ENCODE measurements around the gene JAK2. TPM values are rescaled to one million over a fixed set of nuclear protein-coding genes. Genes with fewer than 3 reads are reported as not detected.
"Not testable (repeated sequence)": the region's sequence is repeated elsewhere in the genome, so short reads cannot be mapped to it uniquely, and the experiment has no call there.

JAK2 gene
- 10 to 100 TPM; 39.9 to 44.5 (median 41.6) TPM for total RNA-seq

- H3K4me1 Mint-ChIP-seq (ENCODE audit: low read depth), result peaks cover 50% of the 10 kb centered on the region
- no peaks in the 10 kb centered on the region for H3K9me3 Mint-ChIP-seq
- peak; percentile 71 for DNase-seq
- peaks cover 4% of the 10 kb centered on the region for H3K36me3 Mint-ChIP-seq (ENCODE audit: insufficient read depth)
- H3K4me3 Mint-ChIP-seq, result no peak within 1 kb of the TSS
- H3K27me3 Mint-ChIP-seq (ENCODE audit: low read depth), result no peaks in the 10 kb centered on the region
- peak; percentile 87 to 89 for ATAC-seq
Measured at GRCh38 chr9:4984621-4985385, at the start of gene JAK2. Gene JAK2 (plus strand): TSS chr9:4985272. CDS start chr9:5021988, 36,716 bp downstream.

- Mint-ChIP-seq H3K9me3 (no peaks in the 10 kb centered on the region), H3K4me3 (peak overlapping the region; percentile 19), H3K36me3 (ENCODE audit: insufficient read depth) (no peaks in the 10 kb centered on the region), H3K4me1 (ENCODE audit: low read depth) (peaks cover 49% of the 10 kb centered on the region), H3K27me3 (ENCODE audit: low read depth) (no peaks in the 10 kb centered on the region)
- ATAC-seq (peak; percentile 56 to 64), DNase-seq (no peak)
Measured at GRCh38 chr9:4936277-4936676, 48.8 kb upstream of the JAK2 start.

- H3K4me1 Mint-ChIP-seq (ENCODE audit: low read depth), result peaks cover 49% of the 10 kb centered on the region
Measured at GRCh38 chr9:4936823-4937222, 48.2 kb upstream of the JAK2 start.

DNA sequence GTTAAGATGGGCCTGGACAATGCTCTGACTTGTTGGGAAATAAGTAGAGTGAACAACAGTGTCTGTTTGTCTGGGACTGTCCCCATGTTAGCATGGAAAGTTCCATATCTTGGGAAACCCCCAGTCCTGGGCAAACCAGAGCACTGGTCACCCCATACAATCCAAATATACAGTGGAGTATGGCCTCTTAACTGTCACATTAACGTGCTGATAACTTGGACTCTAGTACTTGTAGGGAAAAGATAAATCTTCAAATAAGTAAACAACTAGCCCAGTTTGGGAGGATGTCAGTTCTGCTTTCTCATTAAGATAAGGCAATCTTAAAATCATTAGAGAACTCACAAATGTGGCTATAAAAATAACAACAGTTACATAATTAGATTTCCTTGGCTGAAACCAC, 47.6 kb upstream of the JAK2 start:
- Mint-ChIP-seq H3K27me3 (ENCODE audit: low read depth) (no peaks in the 10 kb centered on the region), H3K36me3 (ENCODE audit: insufficient read depth) (no peaks in the 10 kb centered on the region), H3K9me3 (no peaks in the 10 kb centered on the region), H3K4me1 (ENCODE audit: low read depth) (peaks cover 52% of the 10 kb centered on the region), H3K4me3 (peak overlapping the region; percentile 43)
- DNase-seq, result no peak
- ATAC-seq, result peak; percentile 5 to 14

More at GRCh38 chr9:4936823-4937222, 48.2 kb upstream of the JAK2 start:
- DNase-seq (no peak), ATAC-seq (peak; percentile 61)
- no peaks in the 10 kb centered on the region for H3K36me3 Mint-ChIP-seq (ENCODE audit: insufficient read depth)
- no peaks in the 10 kb centered on the region for H3K27me3 Mint-ChIP-seq (ENCODE audit: low read depth)
- H3K9me3 Mint-ChIP-seq, result no peaks in the 10 kb centered on the region
- H3K4me3 Mint-ChIP-seq, result peak overlapping the region; percentile 43

- Mint-ChIP-seq H3K36me3 (ENCODE audit: insufficient read depth) (no peaks in the 10 kb centered on the region), H3K9me3 (no peaks in the 10 kb centered on the region), H3K4me1 (ENCODE audit: low read depth) (peaks cover 62% of the 10 kb centered on the region), H3K4me3 (no peak overlapping the region), H3K27me3 (ENCODE audit: low read depth) (no peaks in the 10 kb centered on the region)
- ATAC-seq, result no peak
- no peak for DNase-seq
Measured at GRCh38 chr9:4938496-4938895, 46.6 kb upstream of the JAK2 start.

GRCh38 chr9:4939118-4939561, 45.9 kb upstream of the JAK2 start:
- DNase-seq (no peak), ATAC-seq (peak; percentile 50 to 51)
- H3K9me3 Mint-ChIP-seq, result no peaks in the 10 kb centered on the region
- no peaks in the 10 kb centered on the region for H3K27me3 Mint-ChIP-seq (ENCODE audit: low read depth)
- peaks cover 67% of the 10 kb centered on the region for H3K4me1 Mint-ChIP-seq (ENCODE audit: low read depth)
- no peak overlapping the region for H3K4me3 Mint-ChIP-seq
- H3K36me3 Mint-ChIP-seq (ENCODE audit: insufficient read depth), result no peaks in the 10 kb centered on the region

DNA sequence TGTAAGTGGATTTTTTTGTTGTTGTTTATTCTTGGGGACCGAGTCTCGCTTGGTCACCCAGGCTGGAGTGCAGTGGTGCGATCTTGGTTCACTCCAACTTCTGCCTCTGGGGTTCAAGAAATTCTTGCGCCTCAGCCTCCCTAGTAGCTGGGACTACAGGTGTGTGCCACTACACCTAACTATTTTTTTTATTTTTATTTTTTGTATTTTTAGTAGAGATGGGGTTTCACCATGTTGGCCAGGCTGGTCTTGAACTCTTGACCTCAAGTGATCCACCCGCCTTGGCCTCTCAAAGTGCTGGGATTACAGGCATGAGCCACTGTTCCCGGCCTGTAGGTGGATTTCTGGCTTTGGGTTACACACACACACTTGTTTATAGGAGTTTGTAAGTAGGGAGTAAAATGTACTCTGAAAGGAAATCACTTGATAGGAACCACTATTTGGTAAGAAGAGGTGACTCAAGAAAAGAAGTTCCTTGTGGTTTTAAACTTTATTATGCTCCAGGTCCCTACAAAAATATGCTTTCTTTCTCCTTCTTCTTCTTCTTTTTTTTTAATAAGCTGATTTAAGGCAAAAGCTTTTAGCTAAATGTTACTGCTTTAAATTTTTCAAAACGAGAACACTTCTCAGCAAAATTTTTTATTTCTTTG, 42.9 kb upstream of the JAK2 start:
- H3K36me3 Mint-ChIP-seq (ENCODE audit: insufficient read depth); DNase-seq; H3K27me3 Mint-ChIP-seq (ENCODE audit: low read depth); H3K9me3 Mint-ChIP-seq; H3K4me3 Mint-ChIP-seq: not testable (repeated sequence)
- ATAC-seq, result peak; percentile 55 to 59
- H3K4me1 Mint-ChIP-seq (ENCODE audit: low read depth), result peaks cover 63% of the 10 kb centered on the region

- H3K4me1 Mint-ChIP-seq (ENCODE audit: low read depth), result peaks cover 53% of the 10 kb centered on the region
- no peak overlapping the region for H3K4me3 Mint-ChIP-seq
Measured at GRCh38 chr9:4943346-4943745, 41.7 kb upstream of the JAK2 start.

GRCh38 chr9:4944431-4945211, 40.5 kb upstream of the JAK2 start:
- H3K4me3 Mint-ChIP-seq; H3K9me3 Mint-ChIP-seq; H3K27me3 Mint-ChIP-seq (ENCODE audit: low read depth); H3K36me3 Mint-ChIP-seq (ENCODE audit: insufficient read depth); ATAC-seq; DNase-seq: not testable (repeated sequence)
- peaks cover 40% of the 10 kb centered on the region for H3K4me1 Mint-ChIP-seq (ENCODE audit: low read depth)

More at GRCh38 chr9:4943346-4943745, 41.7 kb upstream of the JAK2 start:
- ATAC-seq (no peak), DNase-seq (no peak)
- no peaks in the 10 kb centered on the region for H3K9me3 Mint-ChIP-seq
- no peaks in the 10 kb centered on the region for H3K27me3 Mint-ChIP-seq (ENCODE audit: low read depth)
- no peaks in the 10 kb centered on the region for H3K36me3 Mint-ChIP-seq (ENCODE audit: insufficient read depth)

GRCh38 chr9:4946937-4947336, 38.1 kb upstream of the JAK2 start:
- no peak for ATAC-seq
- Mint-ChIP-seq H3K27me3 (ENCODE audit: low read depth) (no peaks in the 10 kb centered on the region), H3K4me1 (ENCODE audit: low read depth) (peaks cover 29% of the 10 kb centered on the region), H3K4me3 (no peak overlapping the region), H3K9me3 (no peaks in the 10 kb centered on the region), H3K36me3 (ENCODE audit: insufficient read depth) (no peaks in the 10 kb centered on the region)
- DNase-seq, result no peak

DNA sequence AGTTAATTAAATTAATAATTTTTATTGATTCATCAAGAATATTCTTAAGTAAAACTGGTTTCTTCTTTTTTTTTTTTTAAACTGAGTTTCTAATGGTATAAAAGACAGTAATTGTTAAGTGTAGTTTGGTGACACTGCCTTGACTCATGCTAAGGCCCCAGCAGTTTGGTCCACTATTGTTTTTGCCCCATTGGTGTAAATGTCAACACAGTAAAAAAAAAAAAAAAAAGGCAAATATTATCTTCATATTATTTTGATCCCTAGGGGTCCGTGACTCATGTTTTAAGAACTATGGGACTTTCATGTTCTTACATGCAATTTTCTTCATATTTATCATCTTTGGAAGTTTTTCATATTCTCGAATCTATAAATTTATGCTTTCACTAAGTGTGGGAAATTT, 29.2 kb upstream of the JAK2 start:
- Mint-ChIP-seq H3K27me3 (ENCODE audit: low read depth) (no peaks in the 10 kb centered on the region), H3K36me3 (ENCODE audit: insufficient read depth) (no peaks in the 10 kb centered on the region)

DNA sequence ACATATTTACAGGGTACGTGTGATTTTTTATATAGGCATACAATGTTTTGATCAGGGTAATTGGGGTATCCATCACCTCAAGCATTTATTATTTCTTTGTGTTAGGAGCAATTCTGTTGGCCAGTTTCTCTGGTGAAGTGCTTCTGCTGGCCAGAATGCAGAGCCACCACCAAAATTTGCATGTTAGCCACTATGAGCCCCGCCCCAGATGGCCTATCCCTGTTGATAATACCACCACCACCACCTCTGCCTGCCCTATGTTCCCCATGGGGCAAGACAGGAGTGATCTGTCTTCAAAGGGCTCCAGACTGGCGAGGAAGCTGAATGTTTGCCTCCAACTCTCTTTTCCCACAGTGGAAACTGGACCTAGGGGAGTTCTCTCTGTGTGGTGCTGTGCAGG, 26.0 kb upstream of the JAK2 start:
- Mint-ChIP-seq H3K9me3 (peaks cover 5% of the 10 kb centered on the region), H3K27me3 (ENCODE audit: low read depth) (no peaks in the 10 kb centered on the region), H3K4me3 (no peak overlapping the region), H3K36me3 (ENCODE audit: insufficient read depth) (peaks cover 2% of the 10 kb centered on the region), H3K4me1 (ENCODE audit: low read depth) (no peaks in the 10 kb centered on the region)
- ATAC-seq, result no peak
- DNase-seq, result no peak

More for the DNA sequence above, 29.2 kb upstream of the JAK2 start:
- no peak overlapping the region for H3K4me3 Mint-ChIP-seq
- no peaks in the 10 kb centered on the region for H3K9me3 Mint-ChIP-seq
- ATAC-seq (no peak), DNase-seq (no peak)
- H3K4me1 Mint-ChIP-seq (ENCODE audit: low read depth), result no peaks in the 10 kb centered on the region

GRCh38 chr9:4962085-4962484, 23.0 kb upstream of the JAK2 start:
- H3K9me3 Mint-ChIP-seq, result peaks cover 12% of the 10 kb centered on the region
- peaks cover 4% of the 10 kb centered on the region for H3K36me3 Mint-ChIP-seq (ENCODE audit: insufficient read depth)
- no peak for DNase-seq
- no peak overlapping the region for H3K4me3 Mint-ChIP-seq
- no peak for ATAC-seq
- no peaks in the 10 kb centered on the region for H3K27me3 Mint-ChIP-seq (ENCODE audit: low read depth)
- H3K4me1 Mint-ChIP-seq (ENCODE audit: low read depth), result peaks cover 10% of the 10 kb centered on the region

GRCh38 chr9:4964540-4964939, 20.5 kb upstream of the JAK2 start:
- H3K27me3 Mint-ChIP-seq (ENCODE audit: low read depth), result no peaks in the 10 kb centered on the region
- H3K36me3 Mint-ChIP-seq (ENCODE audit: insufficient read depth), result peaks cover 4% of the 10 kb centered on the region
- peaks cover 12% of the 10 kb centered on the region for H3K9me3 Mint-ChIP-seq
- H3K4me3 Mint-ChIP-seq, result no peak overlapping the region
- ATAC-seq (no peak), DNase-seq (no peak)
- peaks cover 25% of the 10 kb centered on the region for H3K4me1 Mint-ChIP-seq (ENCODE audit: low read depth)

Measured in activated T-cell treated with anti-CD3 and anti-CD28 coated beads, Interleukin-2, amount 50 U/mL, for 4 hours (primary cell).